ENCODE results near the gene ROCK2. TPM values are rescaled to one million over a fixed set of nuclear protein-coding genes. Genes with fewer than 3 reads are reported as not detected.

The ROCK2 gene
- polyA plus RNA-seq, 3 donors, result 2.8 to 10.2 (median 4.3) TPM

DNA sequence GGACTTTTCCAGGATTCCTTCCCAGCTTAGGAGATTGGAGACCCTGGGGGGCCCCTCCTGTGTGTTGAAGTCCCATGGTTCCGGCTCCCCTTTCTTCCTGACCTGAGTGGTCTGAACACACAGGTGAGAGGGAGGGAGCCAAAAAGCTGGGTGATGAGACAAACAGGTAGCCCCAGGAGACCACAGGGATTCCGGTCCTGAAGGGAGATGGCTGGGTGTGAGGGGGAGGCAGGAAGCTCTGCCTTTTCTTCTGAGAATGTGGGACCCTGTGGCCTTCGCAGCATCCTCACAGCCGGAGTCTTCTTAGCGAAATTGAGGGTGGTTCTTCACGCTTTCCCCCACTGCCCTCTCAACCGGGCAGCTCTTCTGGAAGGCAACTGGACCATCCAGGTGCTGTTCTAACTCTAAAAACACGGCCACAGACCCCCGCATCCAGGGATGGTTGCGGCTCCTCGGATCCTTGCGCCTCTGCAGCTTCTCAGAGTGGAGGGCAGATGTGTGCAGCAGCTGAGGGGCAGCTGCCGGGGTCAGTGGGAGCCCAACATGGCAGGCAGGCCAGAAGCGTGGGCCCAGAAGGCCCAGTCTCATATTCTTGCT lies 184.8 kb downstream of the ROCK2 start:
- peaks cover 6 to 43% of the 10 kb centered on the region in 2 donors for H3K36me3 ChIP-seq (replicated peaks in 1 of 2; ENCODE audit: control insufficient read depth in 1 of 2, insufficient read depth in 2 of 2, low read length in 2 of 2)
- H4K20me1 ChIP-seq (ENCODE audit: insufficient read depth, low read length), result peaks cover 19% of the 10 kb centered on the region
- H3K9me3 Mint-ChIP-seq, result no peaks in the 10 kb centered on the region
- intact Hi-C loops (cut with micrococcal nuclease), result loop anchor here (5.0 to 10.0 kb wide), 4 partner anchors 45 to 305 kb away; partner anchors contain the start of genes ROCK2 (in 2 of the 2) and E2F6 (in 1 of the 2)
- peak overlapping the region; percentile 64 to 73 for H3K27ac ChIP-seq (ENCODE audit: low read depth in 1 of 2, low read length in 2 of 2)
- H3K9ac ChIP-seq (ENCODE audit: insufficient read depth, low read length, poor library complexity, severe bottlenecking), result no peak overlapping the region
- H3K27me3 Mint-ChIP-seq (ENCODE audit: low read depth in 3 of 3), result peaks cover 0 to 2% (median 0%) of the 10 kb centered on the region in 3 donors
- no peak for DNase-seq
- no peak overlapping the region for H3K4me2 ChIP-seq (replicated peaks; ENCODE audit: extremely low read depth, low read length, poor library complexity, severe bottlenecking)
- peaks cover 18% of the 10 kb centered on the region for H3K79me2 ChIP-seq (ENCODE audit: insufficient read depth, low read length)
- H3K27me3 ChIP-seq (ENCODE audit: control insufficient read depth in 2 of 2, insufficient read depth in 2 of 2, low read length in 2 of 2), result no peaks in the 10 kb centered on the region
- WGBS (ENCODE audit: insufficient coverage), result 97% methylated on average over 10 of the region's 14 CpGs
- no peak overlapping the region for H2AFZ ChIP-seq (ENCODE audit: insufficient read depth, low read depth, low read length, poor library complexity, severe bottlenecking)
- TF ChIP-seq, protein P1, sequence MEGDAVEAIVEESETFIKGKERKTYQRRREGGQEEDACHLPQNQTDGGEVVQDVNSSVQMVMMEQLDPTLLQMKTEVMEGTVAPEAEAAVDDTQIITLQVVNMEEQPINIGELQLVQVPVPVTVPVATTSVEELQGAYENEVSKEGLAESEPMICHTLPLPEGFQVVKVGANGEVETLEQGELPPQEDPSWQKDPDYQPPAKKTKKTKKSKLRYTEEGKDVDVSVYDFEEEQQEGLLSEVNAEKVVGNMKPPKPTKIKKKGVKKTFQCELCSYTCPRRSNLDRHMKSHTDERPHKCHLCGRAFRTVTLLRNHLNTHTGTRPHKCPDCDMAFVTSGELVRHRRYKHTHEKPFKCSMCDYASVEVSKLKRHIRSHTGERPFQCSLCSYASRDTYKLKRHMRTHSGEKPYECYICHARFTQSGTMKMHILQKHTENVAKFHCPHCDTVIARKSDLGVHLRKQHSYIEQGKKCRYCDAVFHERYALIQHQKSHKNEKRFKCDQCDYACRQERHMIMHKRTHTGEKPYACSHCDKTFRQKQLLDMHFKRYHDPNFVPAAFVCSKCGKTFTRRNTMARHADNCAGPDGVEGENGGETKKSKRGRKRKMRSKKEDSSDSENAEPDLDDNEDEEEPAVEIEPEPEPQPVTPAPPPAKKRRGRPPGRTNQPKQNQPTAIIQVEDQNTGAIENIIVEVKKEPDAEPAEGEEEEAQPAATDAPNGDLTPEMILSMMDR (IDR thresholded peaks at IDR 0.05), result no peak
- no peaks in the 10 kb centered on the region for H3K9me3 ChIP-seq (replicated peaks in 1 of 2; ENCODE audit: control insufficient read depth in 1 of 2, insufficient read depth in 1 of 2, low read length in 2 of 2)
- no peak overlapping the region for H3K4me3 ChIP-seq (replicated peaks in 1 of 3; ENCODE audit: low read depth in 2 of 3, low read length in 3 of 3)
- peaks cover 32 to 39% of the 10 kb centered on the region in 2 donors for H3K4me1 ChIP-seq (ENCODE audit: control insufficient read depth in 1 of 2, insufficient read depth in 2 of 2, low read length in 2 of 2)
- peak overlapping the region; percentile 33 to 94 (median 86) for H3K27ac Mint-ChIP-seq
- H3K4me3 Mint-ChIP-seq, result no peak overlapping the region
- H3K4me1 Mint-ChIP-seq, result peaks cover 40% of the 10 kb centered on the region
- H3K36me3 Mint-ChIP-seq, result peaks cover 31 to 50% of the 10 kb centered on the region in 2 donors

DNA sequence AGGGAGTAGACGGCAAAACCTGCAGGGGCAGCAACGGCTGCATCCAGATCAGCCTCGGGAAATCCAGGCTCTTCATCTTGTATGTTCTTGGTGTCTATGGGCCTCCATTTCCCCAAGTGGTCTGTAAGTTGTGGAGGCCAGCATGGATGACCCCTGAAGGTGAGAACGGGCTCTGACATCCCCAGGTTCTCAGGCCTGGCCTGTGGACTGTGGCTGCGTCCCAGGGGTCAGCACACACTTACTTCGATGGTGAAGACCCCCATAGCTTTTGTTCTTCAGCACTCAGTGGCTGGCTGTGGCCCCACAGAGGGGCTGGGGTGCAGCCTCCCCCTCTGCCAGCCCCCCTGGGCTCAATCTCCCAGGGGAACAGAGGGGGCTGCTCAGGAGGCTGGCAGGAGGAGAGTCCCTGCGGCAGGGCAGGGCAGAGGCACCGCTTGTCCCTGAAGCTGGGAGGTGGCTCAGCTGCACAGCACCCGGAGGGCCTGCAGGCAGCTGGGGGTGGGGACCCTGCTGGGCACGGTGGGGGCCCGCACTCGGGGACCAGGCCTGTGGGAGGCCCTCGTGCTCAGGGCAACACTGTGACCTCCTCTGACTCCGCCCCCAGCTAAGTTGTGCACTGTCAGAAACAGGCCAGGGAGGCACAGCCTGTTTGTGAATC lies 185.4 kb downstream of the ROCK2 start:
- H3K27me3 ChIP-seq (ENCODE audit: control insufficient read depth in 2 of 2, insufficient read depth in 2 of 2, low read length in 2 of 2), result no peaks in the 10 kb centered on the region
- H3K79me2 ChIP-seq (ENCODE audit: insufficient read depth, low read length), result peaks cover 18% of the 10 kb centered on the region
- intact Hi-C loops (cut with micrococcal nuclease), result loop anchor here (5.0 to 10.0 kb wide), 4 partner anchors 46 to 306 kb away; partner anchors contain the start of genes ROCK2 (in 2 of the 2) and E2F6 (in 1 of the 2)
- no peaks in the 10 kb centered on the region for H3K9me3 ChIP-seq (replicated peaks in 1 of 2; ENCODE audit: control insufficient read depth in 1 of 2, insufficient read depth in 1 of 2, low read length in 2 of 2)
- H3K36me3 Mint-ChIP-seq, result peaks cover 31 to 45% of the 10 kb centered on the region in 2 donors
- H3K36me3 ChIP-seq (replicated peaks in 1 of 2; ENCODE audit: control insufficient read depth in 1 of 2, insufficient read depth in 2 of 2, low read length in 2 of 2), result peaks cover 6 to 42% of the 10 kb centered on the region in 2 donors
- no peak overlapping the region for H3K4me3 ChIP-seq (replicated peaks in 1 of 3; ENCODE audit: low read depth in 2 of 3, low read length in 3 of 3)
- H2AFZ ChIP-seq (ENCODE audit: insufficient read depth, low read depth, low read length, poor library complexity, severe bottlenecking), result no peak overlapping the region
- H3K4me1 Mint-ChIP-seq, result peaks cover 43% of the 10 kb centered on the region
- WGBS (ENCODE audit: insufficient coverage), result 94% methylated on average over 14 of the region's 14 CpGs
- H3K27me3 Mint-ChIP-seq (ENCODE audit: low read depth in 3 of 3), result peaks cover 0 to 2% (median 0%) of the 10 kb centered on the region in 3 donors
- no peak overlapping the region for H3K4me2 ChIP-seq (replicated peaks; ENCODE audit: extremely low read depth, low read length, poor library complexity, severe bottlenecking)
- H3K4me1 ChIP-seq (ENCODE audit: control insufficient read depth in 1 of 2, insufficient read depth in 2 of 2, low read length in 2 of 2), result peaks cover 38 to 46% of the 10 kb centered on the region in 2 donors
- no peaks in the 10 kb centered on the region for H3K9me3 Mint-ChIP-seq
- H4K20me1 ChIP-seq (ENCODE audit: insufficient read depth, low read length), result peaks cover 19% of the 10 kb centered on the region
- no peak overlapping the region for H3K9ac ChIP-seq (ENCODE audit: insufficient read depth, low read length, poor library complexity, severe bottlenecking)
- H3K27ac ChIP-seq (ENCODE audit: low read depth in 1 of 2, low read length in 2 of 2), result no peak overlapping the region
- no peak overlapping the region for H3K4me3 Mint-ChIP-seq
- DNase-seq, result no peak
- peak overlapping the region in 2 of 7 donors; percentile 81 to 94 for H3K27ac Mint-ChIP-seq
- TF ChIP-seq, protein P1 (IDR thresholded peaks at IDR 0.05), result no peak
